HL-60 (cell line): Measurements from ENCODE around the gene SMO.

Experiments
- DNase-seq, 2 experiments: peaks; one replicate each; pipeline ENCODE4 v3.0.0-alpha.2; 2010 to 2020; ENCODE audit warnings: low read depth in 1 of 2, low spot score in 1 of 2
- H3K27ac ChIP-seq: fragments of 250-450 bp; sonication (Bioruptor Pico); replicated peaks from 2 replicates; pipeline ENCODE4 v1.5.1; 2020; ENCODE audit warnings: mild to moderate bottlenecking, moderate library complexity
- H3K27me3 ChIP-seq: fragments of 250-450 bp; sonication (Bioruptor Pico); 2 replicates; pipeline ENCODE4 v1.5.1; 2021; ENCODE audit warnings: mild to moderate bottlenecking, moderate library complexity; ENCODE audit not compliant: insufficient read depth, poor library complexity, severe bottlenecking
- H3K4me3 ChIP-seq: replicated peaks from 2 replicates; pipeline ENCODE4 v1.5.1; 2011; ENCODE audit warnings: mild to moderate bottlenecking, control low read depth, low read length; ENCODE audit not compliant: insufficient read depth
- GABPA ChIP-seq: IDR thresholded peaks from 2 replicates; pipeline ENCODE4 v1.6.1; 2012; ENCODE audit warnings: low read depth
- POLR2AphosphoS5 ChIP-seq: IDR thresholded peaks from 2 replicates; pipeline ENCODE4 v1.6.1; 2012; ENCODE audit warnings: low read depth
- SPI1 ChIP-seq: IDR thresholded peaks from 2 replicates; pipeline ENCODE4 v1.6.1; 2012; ENCODE audit warnings: low read depth, mild to moderate bottlenecking, borderline replicate concordance
- TF ChIP-seq, protein P1 (sequence below): IDR thresholded peaks from one replicate; pipeline ENCODE4 v1.5.1; 2011; ENCODE audit warnings: low read length, control low read depth, inconsistent platforms; ENCODE audit not compliant: insufficient read depth
- TF ChIP-seq, protein P2 (sequence below): IDR thresholded peaks from 2 replicates; pipeline ENCODE4 v1.6.1; 2012; ENCODE audit warnings: low read depth; ENCODE audit not compliant: insufficient replicate concordance

SMO gene

DNA sequence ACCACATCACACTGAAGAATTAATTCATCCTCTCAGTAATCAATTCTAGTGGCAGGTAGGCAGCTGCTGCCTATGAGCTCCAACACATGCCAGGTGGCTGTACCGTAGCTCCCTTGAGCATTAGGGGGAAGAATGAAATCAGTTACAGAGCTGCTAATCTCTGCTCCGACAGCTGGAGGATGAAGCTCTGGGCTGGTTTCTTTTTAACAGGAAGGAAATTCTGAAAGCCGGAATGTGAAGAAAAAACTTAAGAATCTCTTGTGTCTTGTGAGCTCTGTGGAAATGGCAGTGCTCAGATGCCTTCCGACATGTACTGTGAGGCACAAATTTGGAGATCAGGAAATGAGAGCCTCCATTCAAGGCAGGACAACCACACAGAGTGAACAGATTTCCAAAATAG lies 33.6 kb downstream of the SMO start:
- no peak overlapping the region for H3K27ac ChIP-seq
- TF ChIP-seq POLR2AphosphoS5 = no peak
- no peak for TF ChIP-seq GABPA
- TF ChIP-seq SPI1 = no peak
- TF ChIP-seq, protein P1, sequence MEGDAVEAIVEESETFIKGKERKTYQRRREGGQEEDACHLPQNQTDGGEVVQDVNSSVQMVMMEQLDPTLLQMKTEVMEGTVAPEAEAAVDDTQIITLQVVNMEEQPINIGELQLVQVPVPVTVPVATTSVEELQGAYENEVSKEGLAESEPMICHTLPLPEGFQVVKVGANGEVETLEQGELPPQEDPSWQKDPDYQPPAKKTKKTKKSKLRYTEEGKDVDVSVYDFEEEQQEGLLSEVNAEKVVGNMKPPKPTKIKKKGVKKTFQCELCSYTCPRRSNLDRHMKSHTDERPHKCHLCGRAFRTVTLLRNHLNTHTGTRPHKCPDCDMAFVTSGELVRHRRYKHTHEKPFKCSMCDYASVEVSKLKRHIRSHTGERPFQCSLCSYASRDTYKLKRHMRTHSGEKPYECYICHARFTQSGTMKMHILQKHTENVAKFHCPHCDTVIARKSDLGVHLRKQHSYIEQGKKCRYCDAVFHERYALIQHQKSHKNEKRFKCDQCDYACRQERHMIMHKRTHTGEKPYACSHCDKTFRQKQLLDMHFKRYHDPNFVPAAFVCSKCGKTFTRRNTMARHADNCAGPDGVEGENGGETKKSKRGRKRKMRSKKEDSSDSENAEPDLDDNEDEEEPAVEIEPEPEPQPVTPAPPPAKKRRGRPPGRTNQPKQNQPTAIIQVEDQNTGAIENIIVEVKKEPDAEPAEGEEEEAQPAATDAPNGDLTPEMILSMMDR = no peak
- TF ChIP-seq, protein P2, sequence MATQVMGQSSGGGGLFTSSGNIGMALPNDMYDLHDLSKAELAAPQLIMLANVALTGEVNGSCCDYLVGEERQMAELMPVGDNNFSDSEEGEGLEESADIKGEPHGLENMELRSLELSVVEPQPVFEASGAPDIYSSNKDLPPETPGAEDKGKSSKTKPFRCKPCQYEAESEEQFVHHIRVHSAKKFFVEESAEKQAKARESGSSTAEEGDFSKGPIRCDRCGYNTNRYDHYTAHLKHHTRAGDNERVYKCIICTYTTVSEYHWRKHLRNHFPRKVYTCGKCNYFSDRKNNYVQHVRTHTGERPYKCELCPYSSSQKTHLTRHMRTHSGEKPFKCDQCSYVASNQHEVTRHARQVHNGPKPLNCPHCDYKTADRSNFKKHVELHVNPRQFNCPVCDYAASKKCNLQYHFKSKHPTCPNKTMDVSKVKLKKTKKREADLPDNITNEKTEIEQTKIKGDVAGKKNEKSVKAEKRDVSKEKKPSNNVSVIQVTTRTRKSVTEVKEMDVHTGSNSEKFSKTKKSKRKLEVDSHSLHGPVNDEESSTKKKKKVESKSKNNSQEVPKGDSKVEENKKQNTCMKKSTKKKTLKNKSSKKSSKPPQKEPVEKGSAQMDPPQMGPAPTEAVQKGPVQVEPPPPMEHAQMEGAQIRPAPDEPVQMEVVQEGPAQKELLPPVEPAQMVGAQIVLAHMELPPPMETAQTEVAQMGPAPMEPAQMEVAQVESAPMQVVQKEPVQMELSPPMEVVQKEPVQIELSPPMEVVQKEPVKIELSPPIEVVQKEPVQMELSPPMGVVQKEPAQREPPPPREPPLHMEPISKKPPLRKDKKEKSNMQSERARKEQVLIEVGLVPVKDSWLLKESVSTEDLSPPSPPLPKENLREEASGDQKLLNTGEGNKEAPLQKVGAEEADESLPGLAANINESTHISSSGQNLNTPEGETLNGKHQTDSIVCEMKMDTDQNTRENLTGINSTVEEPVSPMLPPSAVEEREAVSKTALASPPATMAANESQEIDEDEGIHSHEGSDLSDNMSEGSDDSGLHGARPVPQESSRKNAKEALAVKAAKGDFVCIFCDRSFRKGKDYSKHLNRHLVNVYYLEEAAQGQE = no peak

DNA sequence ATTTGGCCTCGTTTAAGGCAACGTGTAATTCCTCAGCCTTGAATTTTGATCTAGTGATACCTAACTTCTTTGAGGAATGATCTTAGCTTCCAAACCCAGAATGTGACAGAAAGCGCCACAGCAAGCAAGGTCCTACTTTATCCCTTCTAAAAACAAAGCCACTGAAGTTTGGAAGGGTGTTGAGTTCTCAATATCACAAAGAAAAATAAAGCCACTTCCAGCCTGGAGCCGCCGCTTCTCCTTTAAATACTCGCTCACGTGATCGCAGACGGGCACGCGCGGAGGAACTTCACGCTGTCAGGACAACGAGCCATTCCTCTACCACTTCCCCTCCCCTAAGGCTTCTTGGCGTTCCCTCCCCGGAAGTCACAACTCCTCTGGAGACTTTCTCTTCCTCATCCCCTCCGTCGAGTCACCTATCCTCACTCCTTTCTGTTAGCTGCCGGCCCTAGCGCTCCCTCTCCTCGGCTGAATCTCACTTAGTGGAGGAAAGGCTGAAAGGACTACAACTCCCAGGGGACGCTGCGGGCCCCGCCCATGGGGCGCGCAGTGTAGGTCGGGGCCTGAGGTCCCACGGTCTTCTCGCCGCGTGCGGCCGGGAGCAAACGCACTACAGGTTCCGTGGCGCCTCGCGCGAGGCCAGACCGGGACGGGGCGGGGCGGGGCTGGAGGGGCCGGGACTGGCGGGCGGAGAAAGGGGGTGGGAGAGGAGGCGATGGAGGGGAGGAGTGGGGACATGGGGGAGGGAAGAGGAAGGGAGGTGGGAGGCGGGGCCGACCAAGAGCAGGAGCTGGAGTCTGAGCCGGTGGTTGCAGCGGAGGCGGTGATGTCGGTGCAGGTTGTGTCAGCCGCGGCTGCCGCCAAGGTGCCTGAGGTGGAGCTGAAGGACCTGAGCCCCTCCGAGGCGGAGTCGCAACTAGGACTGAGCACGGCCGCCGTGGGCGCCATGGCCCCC lies 36.1 kb downstream of the SMO start, which contains the start of gene AHCYL2:
Gene AHCYL2, plus strand, starts transcription at position 780 of the 955 bp plus-strand sequence.
- Histone ChIP-seq H3K27me3 (no peaks in the 10 kb centered on the region), H3K27ac (peak within 1 kb of the TSS; percentile 96), H3K4me3 (peak within 1 kb of the TSS; percentile 79)
- TF ChIP-seq GABPA (peak; percentile 59; the same call in 1 of the 2 replicates), POLR2AphosphoS5 (no peak), SPI1 (peak; percentile 96)
- TF ChIP-seq, protein P2 = no peak
- TF ChIP-seq, protein P1 = no peak
- peak; percentile 94 to 98 for DNase-seq

More for the DNA sequence above, 33.6 kb downstream of the SMO start:
- no peak for DNase-seq
- no peak overlapping the region for H3K4me3 ChIP-seq
- H3K27me3 ChIP-seq = no peaks in the 10 kb centered on the region

DNA sequence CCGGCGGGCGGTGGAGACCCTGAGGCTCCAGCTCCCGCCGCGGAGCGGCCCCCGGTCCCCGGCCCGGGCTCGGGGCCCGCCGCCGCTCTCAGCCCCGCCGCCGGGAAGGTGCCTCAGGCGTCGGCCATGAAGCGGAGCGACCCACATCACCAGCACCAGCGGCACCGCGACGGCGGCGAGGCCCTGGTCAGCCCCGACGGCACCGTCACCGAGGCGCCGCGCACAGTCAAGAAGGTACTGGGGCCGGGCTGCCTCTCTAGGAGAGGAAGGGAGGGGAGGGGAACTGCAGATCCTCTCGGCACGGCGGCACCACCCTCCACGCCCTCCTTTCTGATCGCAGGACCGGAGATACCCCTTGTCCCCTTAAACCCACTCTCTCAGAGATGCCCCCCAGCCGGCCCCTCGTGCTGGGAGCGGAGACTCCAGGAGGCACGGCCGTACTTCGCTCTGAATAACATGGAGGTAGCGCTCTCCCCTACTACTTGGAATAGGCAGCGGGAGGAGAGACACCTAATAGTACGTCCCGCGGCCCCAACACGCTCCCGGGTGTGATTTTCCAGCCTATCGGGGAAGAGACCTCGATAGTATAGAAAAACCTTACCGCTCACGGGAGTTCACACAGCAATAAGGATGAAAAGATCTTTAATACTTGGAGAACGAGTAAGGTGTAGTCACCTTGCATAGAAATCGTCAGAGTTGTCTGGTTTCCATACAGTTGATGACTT lies 36.9 kb downstream of the SMO start:
- peak in 1 of 2 experiments; percentile 61 for DNase-seq
- H3K4me3 ChIP-seq = peak overlapping the region; percentile 79
- no peaks in the 10 kb centered on the region for H3K27me3 ChIP-seq
- peak overlapping the region; percentile 96 for H3K27ac ChIP-seq
- TF ChIP-seq GABPA = no peak
- TF ChIP-seq SPI1 = peak; percentile 56; the same call in 1 of the 2 replicates
